Measurements from ENCODE around the gene C16orf95. TPM values are rescaled to one million over a fixed set of nuclear protein-coding genes. Genes with fewer than 3 reads are reported as not detected.

The C16orf95 gene
- total RNA-seq, 1 donor from 2014 or later, result 6.9 TPM

- Mint-ChIP-seq H3K36me3 (ENCODE audit: low read depth) (peaks cover 13% of the 10 kb centered on the region), H3K4me3 (ENCODE audit: unreplicated experiment) (no peak overlapping the region), H3K27ac (ENCODE audit: unreplicated experiment) (no peak overlapping the region), H3K27me3 (ENCODE audit: low read depth) (no peaks in the 10 kb centered on the region), H3K4me1 (ENCODE audit: low read depth) (peaks cover 3% of the 10 kb centered on the region), H3K9me3 (ENCODE audit: low read depth) (no peaks in the 10 kb centered on the region)
- no peak for DNase-seq (ENCODE audit: low spot score)
- no peak for TF ChIP-seq CTCF (IDR thresholded peaks at IDR 0.05)
Observed at GRCh38 chr16:87361916-87362619, 44.9 kb upstream of the C16orf95 start.

GRCh38 chr16:87360862-87361610 is 43.8 kb upstream of the C16orf95 start:
- DNase-seq (ENCODE audit: low spot score), result no peak
- no peaks in the 10 kb centered on the region for H3K27me3 Mint-ChIP-seq (ENCODE audit: low read depth)
- H3K4me3 Mint-ChIP-seq (ENCODE audit: unreplicated experiment), result no peak overlapping the region
- H3K4me1 Mint-ChIP-seq (ENCODE audit: low read depth), result peaks cover 3% of the 10 kb centered on the region
- TF ChIP-seq CTCF (IDR thresholded peaks at IDR 0.05), result no peak
- peaks cover 13% of the 10 kb centered on the region for H3K36me3 Mint-ChIP-seq (ENCODE audit: low read depth)
- H3K27ac Mint-ChIP-seq (ENCODE audit: unreplicated experiment), result no peak overlapping the region
- H3K9me3 Mint-ChIP-seq (ENCODE audit: low read depth), result no peaks in the 10 kb centered on the region

GRCh38 chr16:87359121-87359520 is 41.9 kb upstream of the C16orf95 start:
- H3K27ac Mint-ChIP-seq (ENCODE audit: unreplicated experiment), result no peak overlapping the region
- no peak for DNase-seq (ENCODE audit: low spot score)
- no peak overlapping the region for H3K4me3 Mint-ChIP-seq (ENCODE audit: unreplicated experiment)
- H3K27me3 Mint-ChIP-seq (ENCODE audit: low read depth), result no peaks in the 10 kb centered on the region
- TF ChIP-seq CTCF (IDR thresholded peaks at IDR 0.05), result no peak
- no peaks in the 10 kb centered on the region for H3K9me3 Mint-ChIP-seq (ENCODE audit: low read depth)
- H3K36me3 Mint-ChIP-seq (ENCODE audit: low read depth), result peaks cover 13% of the 10 kb centered on the region
- peaks cover 6% of the 10 kb centered on the region for H3K4me1 Mint-ChIP-seq (ENCODE audit: low read depth)

GRCh38 chr16:87358696-87359095 is 41.5 kb upstream of the C16orf95 start:
- Mint-ChIP-seq H3K4me3 (ENCODE audit: unreplicated experiment) (no peak overlapping the region), H3K9me3 (ENCODE audit: low read depth) (no peaks in the 10 kb centered on the region), H3K27me3 (ENCODE audit: low read depth) (no peaks in the 10 kb centered on the region), H3K27ac (ENCODE audit: unreplicated experiment) (no peak overlapping the region), H3K36me3 (ENCODE audit: low read depth) (peaks cover 13% of the 10 kb centered on the region), H3K4me1 (ENCODE audit: low read depth) (peaks cover 6% of the 10 kb centered on the region)
- TF ChIP-seq CTCF (IDR thresholded peaks at IDR 0.05), result no peak
- no peak for DNase-seq (ENCODE audit: low spot score)

- no peaks in the 10 kb centered on the region for H3K9me3 Mint-ChIP-seq (ENCODE audit: low read depth)
- DNase-seq (ENCODE audit: low spot score), result no peak
- no peak for TF ChIP-seq CTCF (IDR thresholded peaks at IDR 0.05)
- H3K4me1 Mint-ChIP-seq (ENCODE audit: low read depth), result peaks cover 6% of the 10 kb centered on the region
- H3K36me3 Mint-ChIP-seq (ENCODE audit: low read depth), result peaks cover 13% of the 10 kb centered on the region
- no peak overlapping the region for H3K27ac Mint-ChIP-seq (ENCODE audit: unreplicated experiment)
- H3K4me3 Mint-ChIP-seq (ENCODE audit: unreplicated experiment), result no peak overlapping the region
- H3K27me3 Mint-ChIP-seq (ENCODE audit: low read depth), result no peaks in the 10 kb centered on the region
Observed at GRCh38 chr16:87358250-87358649, 41.1 kb upstream of the C16orf95 start.

All from chondrocyte (in vitro differentiated cells).